ENCODE results near the gene RHOT2. TPM values are rescaled to one million over a fixed set of nuclear protein-coding genes. Genes with fewer than 3 reads are reported as not detected.
A peak's percentile ranks its signal among the peaks of the same experiment; 100 is the strongest.

Gene RHOT2
- total RNA-seq (2021; ENCODE audit: unreplicated experiment) (98.5 TPM), Bru-seq, nascent RNA (percentile 58 among the genes with signal in this experiment), BruChase-seq, experiment 1, labeled RNA remaining after a 6-hour chase (percentile 89 among the genes with signal in this experiment), BruChase-seq, experiment 2, labeled RNA remaining after a 2-hour chase (percentile 76 among the genes with signal in this experiment)
- polyA plus RNA-seq (2012) = 62.9 and 63.5 TPM in 2 replicates
- long read RNA-seq, transcript RHOT2-201 (19 exons, 2,539 nt) = major isoform, 42 of 167 reads
- long read RNA-seq, partial matches to known transcripts = 36 of 167 reads
- long read RNA-seq, other reads (novel, unspliced or antisense) = 85 of 167 reads

GRCh38 chr16:667780-668518 lies at the start of gene RHOT2:
Gene RHOT2 (plus strand): TSS chr16:668132. CDS start chr16:668200, 68 bp downstream.
- Histone ChIP-seq H3K27ac (ENCODE audit: low read depth, low read length) (peak within 1 kb of the TSS; percentile 78), H3K9me3 (ENCODE audit: control insufficient read depth in 1 of 2, insufficient read depth in 1 of 2, low read depth in 1 of 2, low read length in 2 of 2) (no peaks in the 10 kb centered on the region), H3K4me2 (ENCODE audit: low read length) (peak within 1 kb of the TSS; percentile 74), H2AFZ (ENCODE audit: low read depth, low read length, poor library complexity, severe bottlenecking) (no peak within 1 kb of the TSS), H3K9me2 (ENCODE audit: insufficient read depth) (no peaks in the 10 kb centered on the region), H3K79me2 (ENCODE audit: insufficient read depth, low read length) (peaks cover 26% of the 10 kb centered on the region), H4K20me1 (ENCODE audit: insufficient read depth) (no peaks in the 10 kb centered on the region), H3K4me1 (ENCODE audit: control insufficient read depth in 1 of 2, insufficient read depth in 2 of 2, low read length in 2 of 2) (peaks cover 0 to 10% of the 10 kb centered on the region in 2 experiments; a peak in 1 of 4 replicates), H3K27me3 (ENCODE audit: insufficient read depth, low read length) (no peaks in the 10 kb centered on the region), H3K9ac (ENCODE audit: low read length) (peak within 1 kb of the TSS; percentile 80), H3K4me3 (replicated peaks in 1 of 2; ENCODE audit: low read depth in 1 of 2, low read length in 2 of 2) (peak within 1 kb of the TSS; percentile 66 to 72), H3K36me3 (ENCODE audit: control insufficient read depth in 1 of 2, insufficient read depth in 2 of 2, low read length in 2 of 2) (peaks cover 0 to 4% of the 10 kb centered on the region in 2 experiments; a peak in 1 of 4 replicates)
- DNase-seq (ENCODE audit: low read depth, low spot score) = no peak
- CTCF ChIA-PET = no interaction called here
- ATAC-seq = peak; percentile 90
- no TSS peak for BruUV-seq (replicated peaks)
- RAD21 ChIA-PET (ENCODE audit: low non-redundant PET in 1 of 2, low total read pairs in 2 of 2, uncharacterized antibody in 2 of 2, unreplicated experiment in 2 of 2) = no interaction called here
- intact Hi-C loops (cut with micrococcal nuclease) = no loop called here
- POLR2A ChIA-PET = no interaction called here
- no peak for TF ChIP-seq TCF7L2 (IDR thresholded peaks at IDR 0.05; ENCODE audit: borderline replicate concordance, extremely low read depth, insufficient read depth, insufficient read length)
- peak; percentile 69 for TF ChIP-seq POLR2AphosphoS5 (IDR thresholded peaks at IDR 0.05; ENCODE audit: low read depth, low read length)
- TF ChIP-seq YY1 (IDR thresholded peaks at IDR 0.05; ENCODE audit: extremely low read depth, insufficient replicate concordance, low read depth, low read length) = peak; percentile 86
- no peak for TF ChIP-seq SP1 (IDR thresholded peaks at IDR 0.05; ENCODE audit: low read depth)
- no peak for TF ChIP-seq CEBPB (IDR thresholded peaks at IDR 0.05; ENCODE audit: low read depth)
- TF ChIP-seq, protein P1, sequence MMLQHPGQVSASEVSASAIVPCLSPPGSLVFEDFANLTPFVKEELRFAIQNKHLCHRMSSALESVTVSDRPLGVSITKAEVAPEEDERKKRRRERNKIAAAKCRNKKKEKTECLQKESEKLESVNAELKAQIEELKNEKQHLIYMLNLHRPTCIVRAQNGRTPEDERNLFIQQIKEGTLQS (IDR thresholded peaks at IDR 0.05) = no peak
- peak; percentile 37 to 60 (median 49); a peak in 5 of 6 replicates for TF ChIP-seq CTCF (IDR thresholded peaks at IDR 0.05 in 2 of 3, conservative IDR thresholded peaks at IDR 0.05 in 1 of 3; ENCODE audit: borderline replicate concordance in 1 of 3, insufficient read depth in 1 of 3, low read depth in 2 of 3, low read length in 2 of 3)
- TF ChIP-seq, protein P2, sequence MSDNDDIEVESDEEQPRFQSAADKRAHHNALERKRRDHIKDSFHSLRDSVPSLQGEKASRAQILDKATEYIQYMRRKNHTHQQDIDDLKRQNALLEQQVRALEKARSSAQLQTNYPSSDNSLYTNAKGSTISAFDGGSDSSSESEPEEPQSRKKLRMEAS (IDR thresholded peaks at IDR 0.05) = peak; percentile 50; the same call in 1 of the 2 replicates
- TF ChIP-seq SRF (IDR thresholded peaks at IDR 0.05; ENCODE audit: low read depth) = no peak
- TF ChIP-seq EGR1 (IDR thresholded peaks at IDR 0.05; ENCODE audit: low read depth) = peak; percentile 58

Data from HCT116 (cell line).